SKM-1 (cell line): Measurements from ENCODE around the gene PDXP.
A peak's percentile ranks its signal among the peaks of the same experiment; 100 is the strongest.
"Not testable (repeated sequence)": the region's sequence is repeated elsewhere in the genome, so short reads cannot be mapped to it uniquely, and the experiment has no call there.

Experiments
- DNase-seq: peaks from one replicate; lab custom pipeline; 2025; ENCODE audit not compliant: unreplicated experiment; lab: John Stamatoyannopoulos, UW

Gene PDXP

DNA sequence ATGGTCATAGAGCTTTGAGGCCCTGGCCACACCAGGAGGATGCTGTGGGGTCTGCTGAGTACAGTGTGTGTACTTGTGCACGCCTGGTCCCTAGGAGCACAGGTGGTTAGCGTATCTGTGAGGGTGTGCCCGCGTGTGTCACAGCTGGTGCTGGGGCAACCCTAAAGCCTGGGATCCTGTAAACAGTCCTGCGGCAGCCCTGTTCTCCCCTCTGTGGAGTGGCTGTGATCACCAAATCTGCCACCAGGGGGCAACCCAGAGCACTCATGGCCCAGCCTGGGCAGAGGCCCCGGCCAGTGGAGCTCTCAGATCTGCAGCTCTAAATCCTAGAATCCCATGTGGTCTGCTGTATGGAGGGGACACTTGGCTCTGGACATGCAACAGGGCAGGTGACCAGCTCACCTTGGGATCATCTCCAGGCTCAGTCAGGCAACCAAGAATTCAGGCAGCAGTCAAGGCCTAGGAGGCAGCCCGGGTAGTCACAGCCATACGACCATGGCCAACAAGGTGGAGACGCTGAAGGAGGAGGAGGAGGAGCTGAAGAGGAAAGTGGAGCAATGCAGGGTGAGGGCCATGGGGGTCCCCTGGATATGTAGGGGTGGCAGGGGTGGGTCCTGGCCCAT is 15.2 kb upstream of the PDXP start:
- peak; percentile 43 for DNase-seq

DNA sequence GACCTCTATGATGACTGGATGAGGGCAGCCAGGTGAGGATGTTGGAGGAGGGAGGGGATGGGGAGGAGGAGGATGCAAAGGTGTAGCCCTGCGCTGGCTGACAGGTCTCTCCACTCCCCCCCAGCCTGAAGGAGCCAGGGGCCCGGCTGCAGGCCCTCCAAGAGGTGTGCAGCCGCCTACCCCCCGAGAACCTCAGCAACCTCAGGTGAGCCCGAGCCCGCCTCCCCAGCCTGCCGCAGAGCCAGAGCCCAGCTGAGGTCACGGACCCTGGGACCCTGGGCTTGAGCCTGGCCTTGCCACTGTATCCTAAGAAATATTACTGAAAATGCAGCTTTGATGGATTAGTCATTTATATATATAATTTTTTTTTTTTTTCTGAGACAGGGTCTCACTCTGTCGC is 11.2 kb upstream of the PDXP start:
- no peak for DNase-seq

DNA sequence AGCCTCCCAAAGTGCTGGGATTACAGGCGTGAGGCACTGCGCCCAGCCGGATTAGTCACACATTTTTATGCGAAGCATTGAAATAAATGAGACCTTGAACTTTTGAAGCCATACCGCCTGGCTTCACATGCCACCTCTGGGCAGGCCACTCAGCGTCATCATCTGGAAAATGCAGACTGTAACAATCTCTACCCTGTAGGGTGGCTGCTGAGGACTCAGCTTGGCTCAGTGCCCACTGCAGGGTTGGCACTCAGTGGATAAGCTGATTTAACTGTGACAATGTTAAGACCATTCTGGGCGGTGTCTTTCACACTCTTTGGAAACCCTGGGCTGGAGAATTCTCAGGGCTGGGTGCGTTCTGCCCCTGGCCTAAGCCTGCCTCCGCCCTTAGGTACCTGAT is 10.6 kb upstream of the PDXP start:
- no peak for DNase-seq

DNA sequence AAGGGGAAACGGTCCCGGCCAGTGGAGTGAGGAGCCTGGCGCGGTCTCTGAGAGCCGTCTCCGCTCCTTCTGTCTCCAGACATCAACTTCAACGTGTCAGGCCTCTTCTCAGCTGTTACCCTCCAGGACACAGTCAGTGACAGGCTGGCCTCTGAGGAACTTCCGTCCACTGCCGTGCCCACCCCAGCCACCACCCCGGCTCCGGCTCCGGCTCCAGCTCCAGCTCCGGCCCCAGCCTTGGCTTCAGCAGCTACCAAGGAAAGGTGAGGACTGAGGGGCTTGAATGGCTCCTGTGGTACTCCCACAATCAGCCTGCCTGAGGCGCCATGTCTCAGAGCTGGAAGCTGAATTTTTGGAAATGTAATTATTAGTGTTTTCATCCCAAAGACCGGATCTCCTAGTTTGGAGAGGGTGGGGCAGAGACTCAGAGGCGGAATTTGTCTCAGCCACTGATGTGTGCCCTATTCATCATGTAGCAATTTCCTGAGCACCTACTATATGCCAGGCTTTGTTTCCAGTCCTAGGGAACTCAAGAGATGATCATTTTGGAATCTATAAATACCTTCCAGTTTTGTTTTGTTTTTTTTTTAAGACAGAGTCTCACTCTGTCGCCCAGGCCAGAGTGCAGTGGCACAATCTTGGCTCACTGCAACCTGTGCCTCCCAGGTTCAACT is 7.9 kb upstream of the PDXP start:
- DNase-seq: no peak

DNA sequence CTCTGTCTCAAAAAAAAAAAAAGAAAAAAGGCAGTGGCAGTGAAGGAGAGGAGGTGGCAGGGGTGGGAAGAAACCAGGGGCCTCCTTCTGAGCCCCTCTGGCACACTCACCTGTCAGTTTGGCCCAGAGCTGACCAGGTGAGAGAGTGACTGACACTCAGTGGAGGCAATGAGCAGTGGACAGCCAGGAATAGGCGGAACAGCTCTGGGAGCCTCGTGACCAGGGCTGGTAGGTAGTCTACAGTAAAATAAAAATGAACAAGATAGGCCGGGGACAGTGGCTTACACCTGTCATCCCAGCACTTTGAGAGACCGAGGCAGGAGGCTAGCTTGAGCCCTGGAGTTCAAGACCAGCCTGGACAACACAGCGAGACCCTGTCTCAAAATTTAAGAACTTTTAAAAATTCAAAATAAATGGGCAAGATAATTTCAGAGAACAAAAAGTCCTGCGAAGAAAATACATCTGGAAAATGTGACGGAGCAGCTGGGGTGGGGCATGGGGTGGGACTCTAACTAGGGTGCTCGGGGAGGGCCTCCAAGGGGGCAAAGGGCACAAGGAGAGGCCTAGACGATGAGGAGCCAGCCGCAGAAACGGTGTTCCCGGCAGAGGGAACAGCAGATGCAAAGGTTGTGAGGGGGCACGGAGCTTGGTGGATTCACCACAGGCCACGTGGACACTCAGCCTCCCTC is 3.8 kb upstream of the PDXP start:
- no peak for DNase-seq

DNA sequence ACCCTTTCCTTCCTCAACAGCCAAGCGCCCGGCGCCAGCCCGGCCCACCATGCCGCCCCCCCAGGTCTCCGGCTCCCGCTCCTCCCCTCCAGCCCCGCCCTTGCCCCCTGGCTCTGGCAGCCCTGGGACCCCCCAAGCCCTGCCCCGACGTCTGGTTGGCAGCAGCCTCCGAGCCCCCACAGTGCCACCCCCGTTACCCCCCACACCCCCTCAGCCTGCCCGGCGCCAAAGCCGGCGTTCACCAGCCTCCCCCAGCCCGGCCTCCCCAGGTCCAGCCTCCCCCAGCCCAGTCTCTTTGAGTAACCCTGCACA is 3.3 kb upstream of the PDXP start:
- DNase-seq: no peak

DNA sequence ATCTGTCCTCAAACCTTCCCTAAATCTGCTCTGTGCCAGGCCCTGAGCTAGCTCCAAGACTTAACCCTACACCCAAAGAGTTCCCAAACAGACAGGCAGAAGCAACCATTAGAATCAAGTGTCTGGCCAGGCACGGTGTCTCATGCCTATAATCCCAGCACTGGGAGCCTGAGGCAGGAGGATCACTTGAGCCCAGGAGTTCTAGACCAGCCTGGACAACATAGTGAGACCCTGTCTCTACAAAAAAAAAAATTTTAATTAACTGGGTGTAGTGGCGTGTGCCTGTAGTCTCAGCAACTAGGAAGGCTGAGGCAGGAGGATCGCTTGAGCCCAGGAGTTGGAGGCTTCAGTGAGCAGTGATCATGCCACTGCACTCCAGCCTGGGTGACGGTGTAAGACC is 1.9 kb upstream of the PDXP start:
- DNase-seq: not testable (repeated sequence)

DNA sequence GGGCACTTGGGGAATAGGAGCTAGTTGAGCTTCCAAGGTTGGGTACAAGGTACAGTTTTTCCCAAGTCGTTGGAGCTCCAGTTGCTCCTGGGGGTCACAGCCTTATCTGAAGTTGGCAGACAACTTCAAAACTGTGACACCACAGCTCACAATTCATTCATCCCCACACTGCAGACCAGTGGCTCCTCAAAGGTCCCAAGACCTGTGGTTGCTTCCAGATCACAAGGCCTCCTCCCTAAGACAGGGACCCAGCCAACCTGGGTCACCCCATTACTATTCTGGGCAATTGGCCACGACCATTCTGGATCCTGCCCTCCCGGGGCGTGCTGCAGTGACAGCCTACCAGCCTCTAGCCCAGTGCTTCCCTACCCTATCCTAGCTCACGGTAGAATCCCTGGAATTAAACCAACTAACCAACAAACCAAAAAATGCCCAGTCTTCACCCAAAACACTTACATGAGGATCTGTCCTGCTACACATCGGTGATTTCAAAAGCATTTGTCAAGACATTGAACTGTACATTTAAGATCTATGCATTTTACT is 862 bp upstream of the PDXP start:
- no peak for DNase-seq

DNA sequence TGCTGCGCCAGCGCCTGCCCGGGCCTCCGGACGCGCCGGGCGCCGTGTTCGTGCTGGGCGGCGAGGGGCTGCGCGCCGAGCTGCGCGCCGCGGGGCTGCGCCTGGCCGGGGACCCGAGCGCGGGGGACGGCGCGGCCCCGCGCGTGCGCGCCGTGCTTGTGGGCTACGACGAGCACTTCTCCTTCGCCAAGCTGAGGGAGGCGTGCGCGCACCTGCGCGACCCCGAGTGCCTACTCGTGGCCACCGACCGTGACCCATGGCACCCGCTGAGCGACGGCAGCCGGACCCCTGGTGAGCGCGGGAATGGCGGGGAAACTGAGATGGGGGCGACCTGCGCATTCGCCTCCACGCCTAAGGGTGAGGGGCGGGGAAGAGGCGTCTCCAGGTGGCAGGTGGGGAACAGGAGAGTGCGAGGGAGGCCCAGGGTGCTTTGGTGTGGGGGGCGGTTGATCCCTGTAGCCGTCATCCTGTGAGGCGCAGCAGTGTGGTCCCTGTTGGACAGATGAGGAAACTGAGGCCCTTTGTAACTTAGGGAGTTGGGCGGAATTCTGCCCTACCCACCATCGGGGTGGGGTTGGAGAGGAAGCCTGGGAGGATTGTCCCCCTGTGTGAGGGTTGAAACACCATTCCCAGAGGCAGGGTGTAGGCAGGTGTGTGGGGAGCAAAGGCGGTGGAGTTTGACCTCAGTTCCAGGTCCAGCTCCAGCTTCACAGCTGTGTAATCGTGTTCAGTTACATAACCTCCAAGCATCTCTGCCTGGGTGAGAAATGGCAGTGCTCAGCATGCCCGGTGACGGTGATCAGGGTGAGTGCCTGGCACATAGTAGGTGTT is 758 bp downstream of the PDXP start:
- DNase-seq: no peak

DNA sequence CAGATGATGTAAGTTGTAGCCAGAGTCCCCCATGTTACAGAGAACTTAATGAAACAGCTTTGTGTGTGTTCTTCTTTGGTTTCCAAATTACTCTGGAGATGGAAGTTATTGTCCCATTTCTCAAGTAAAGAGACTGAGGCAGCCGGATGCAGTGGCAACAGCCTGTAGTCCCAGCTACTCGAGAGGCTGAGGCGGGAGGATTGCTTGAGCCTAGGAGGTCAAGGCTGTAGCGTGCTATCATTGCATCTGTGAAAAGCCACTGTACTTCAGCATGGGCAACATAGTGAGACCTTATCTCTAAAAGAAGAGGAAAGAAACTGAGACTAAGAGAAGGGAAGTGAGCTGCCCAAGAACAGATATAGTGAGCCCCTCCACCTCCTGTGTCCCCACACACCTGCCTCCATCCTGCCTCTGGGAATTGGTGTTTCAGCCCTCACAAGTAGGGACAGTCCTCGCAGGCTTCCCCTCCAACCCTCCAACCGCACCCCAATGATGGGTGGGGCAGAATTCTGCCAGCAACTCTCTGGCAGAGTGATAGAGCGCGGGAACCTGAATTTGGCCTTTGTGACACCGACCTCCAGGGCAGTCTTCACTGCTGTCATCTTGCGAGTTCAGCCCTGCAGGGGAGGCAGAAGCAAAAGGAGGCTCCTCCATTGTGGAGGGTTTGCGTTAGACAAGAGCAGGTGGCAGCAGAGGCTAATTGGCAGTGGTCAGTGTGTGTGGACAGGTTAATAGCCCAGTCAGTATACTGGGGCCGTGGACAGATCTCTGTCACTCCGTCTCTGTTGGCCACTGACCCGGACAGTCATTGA is 1.6 kb downstream of the PDXP start:
- no peak for DNase-seq

DNA sequence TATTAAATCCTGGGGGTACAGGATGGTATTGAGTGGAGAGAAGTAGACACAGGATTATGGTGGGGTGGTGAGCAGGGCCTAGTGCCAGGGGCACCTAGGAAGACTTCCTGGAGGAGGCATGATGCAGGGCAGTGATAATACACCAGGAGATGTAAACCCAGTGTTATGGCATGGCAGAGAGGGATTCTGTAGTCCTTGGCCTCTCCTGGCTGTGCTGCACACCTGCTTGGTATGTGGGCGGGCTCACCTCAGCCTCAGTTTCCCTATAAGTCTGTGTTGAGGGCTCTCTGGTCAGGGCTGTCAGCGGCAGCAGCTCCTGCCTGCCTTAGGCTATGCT is 2.2 kb downstream of the PDXP start:
- DNase-seq: no peak

DNA sequence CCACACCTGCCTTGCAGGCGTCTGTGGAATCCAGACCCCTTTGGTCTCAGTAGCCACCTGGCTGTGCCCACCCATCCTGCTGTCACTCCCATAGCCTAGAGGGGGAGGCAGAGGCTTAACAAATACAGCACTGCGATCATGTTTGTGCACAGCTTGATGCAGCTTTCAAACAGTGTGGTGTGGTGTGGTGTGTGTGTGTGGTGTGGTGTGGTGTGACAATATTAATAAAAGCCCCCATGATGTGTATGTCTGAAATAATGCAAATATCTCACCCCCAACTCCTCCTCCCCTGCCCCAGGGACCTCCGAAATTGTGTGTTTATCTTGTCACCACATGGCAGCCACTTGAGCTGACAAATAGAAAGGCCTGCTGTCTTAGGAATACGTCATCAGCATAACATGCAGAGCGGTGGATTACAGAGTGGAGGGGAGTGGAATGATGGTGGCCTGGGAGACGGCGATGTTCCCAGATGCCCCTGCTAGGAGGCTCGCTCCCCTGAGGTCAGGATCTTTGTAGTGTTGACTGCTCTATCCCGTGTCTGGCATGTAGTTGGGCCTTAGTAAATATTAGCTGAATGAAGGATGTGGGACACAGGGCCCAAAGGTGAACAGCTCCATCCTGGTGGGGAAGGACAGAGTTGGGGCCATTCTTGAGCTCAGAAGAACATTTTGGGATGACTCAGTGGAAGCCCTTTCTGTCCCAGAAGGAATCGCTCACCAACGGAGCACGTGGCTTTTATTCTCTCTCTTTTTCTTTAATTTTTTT is 2.8 kb downstream of the PDXP start:
- DNase-seq: no peak

DNA sequence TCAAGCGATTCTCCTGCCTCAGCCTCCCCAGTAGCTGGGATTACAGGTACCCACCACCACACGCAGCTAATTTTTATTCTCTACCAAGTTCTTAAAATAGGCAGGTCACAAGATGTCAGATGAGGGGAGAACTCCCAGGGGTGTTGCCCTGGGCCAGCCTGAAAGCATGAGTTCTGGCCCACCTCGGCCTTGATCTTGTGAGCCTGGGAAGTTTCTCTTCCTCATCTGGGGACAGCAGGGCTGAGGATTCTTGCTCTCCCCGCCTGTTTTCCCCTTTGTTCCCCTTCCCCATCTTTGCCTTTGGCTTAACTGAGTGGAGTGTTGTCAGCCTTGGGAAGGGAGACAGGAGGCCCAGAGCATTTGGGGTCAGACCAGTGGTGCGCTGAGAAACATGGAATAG is 3.5 kb downstream of the PDXP start:
- no peak for DNase-seq

DNA sequence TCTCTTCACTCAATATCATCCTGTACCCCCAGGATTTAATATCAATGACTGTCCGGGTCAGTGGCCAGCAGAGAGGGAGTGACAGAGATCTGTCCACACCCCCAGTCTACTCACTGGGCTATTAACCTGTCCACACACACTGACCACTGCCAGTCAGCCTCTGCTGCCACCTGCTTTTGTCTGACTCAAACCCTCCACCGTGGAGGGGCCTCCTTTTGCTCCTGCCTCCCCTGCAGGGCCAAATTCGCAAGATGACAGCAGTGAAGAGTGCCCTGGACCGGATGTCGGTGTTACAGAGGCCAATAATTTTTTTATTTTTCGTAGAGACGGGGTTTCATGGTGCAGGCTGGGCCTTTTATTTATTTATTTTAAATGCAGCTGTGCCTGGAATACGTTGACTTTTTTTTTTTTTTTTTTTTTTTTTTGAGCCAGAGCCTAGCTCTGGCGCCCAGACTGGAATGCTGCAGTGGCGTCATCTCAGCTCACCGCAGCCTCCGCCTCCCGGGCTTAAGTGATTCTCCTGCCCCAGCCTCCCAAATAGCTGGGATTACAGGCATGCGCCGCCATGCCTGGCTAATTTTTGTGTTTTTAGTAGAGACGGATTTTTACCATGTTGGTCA is 5.1 kb downstream of the PDXP start:
- DNase-seq: no peak

DNA sequence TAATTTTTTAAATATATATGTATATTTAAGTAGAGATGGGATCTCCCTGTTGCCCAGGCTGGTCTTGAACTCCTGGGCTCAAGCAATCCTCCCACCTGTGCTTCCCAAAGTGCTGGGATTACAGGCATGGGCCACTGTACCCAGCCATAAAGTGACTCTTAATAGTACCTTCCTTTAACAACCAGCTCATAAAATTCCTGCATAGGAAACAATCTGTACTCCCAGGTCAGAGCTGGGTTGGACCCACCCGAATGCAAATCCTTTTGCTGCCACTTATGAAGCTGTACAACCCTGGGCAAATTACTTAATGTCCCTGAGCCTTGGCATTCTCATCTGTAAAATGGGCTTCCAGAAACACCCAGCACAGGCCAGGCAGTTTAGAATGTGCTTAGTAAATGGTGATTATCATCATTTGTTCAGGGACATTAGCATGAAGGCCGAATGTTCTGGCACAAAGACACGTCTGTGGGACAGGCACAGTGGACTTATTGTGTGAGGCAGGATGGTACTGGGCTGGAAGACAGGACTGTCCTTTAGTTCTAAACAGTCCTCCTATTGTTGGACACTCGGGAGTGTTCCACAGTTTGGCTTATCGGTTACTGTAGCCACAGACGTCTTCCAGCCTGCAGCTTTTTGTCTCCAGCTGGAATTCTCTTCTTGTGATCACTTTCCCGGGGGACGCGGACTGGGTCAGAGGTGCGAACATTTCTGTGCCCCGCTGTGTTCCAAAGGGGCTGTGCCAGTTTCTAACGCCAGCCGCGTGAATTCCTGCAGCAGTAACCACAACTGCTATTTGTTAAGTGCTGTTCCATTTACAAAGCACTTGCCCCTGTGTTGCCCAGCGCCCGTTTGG is 6.0 kb downstream of the PDXP start:
- no peak for DNase-seq

DNA sequence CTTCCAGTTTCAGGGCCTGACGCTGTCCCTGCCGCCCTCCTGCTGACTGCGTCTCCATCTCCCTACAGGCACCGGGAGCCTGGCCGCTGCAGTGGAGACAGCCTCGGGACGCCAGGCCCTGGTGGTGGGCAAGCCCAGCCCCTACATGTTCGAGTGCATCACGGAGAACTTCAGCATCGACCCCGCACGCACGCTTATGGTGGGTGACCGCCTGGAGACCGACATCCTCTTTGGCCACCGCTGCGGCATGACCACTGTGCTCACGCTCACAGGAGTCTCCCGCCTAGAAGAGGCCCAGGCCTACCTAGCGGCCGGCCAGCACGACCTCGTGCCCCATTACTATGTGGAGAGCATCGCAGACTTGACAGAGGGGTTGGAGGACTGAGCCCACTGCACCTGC is 7.0 kb downstream of the PDXP start:
- DNase-seq: no peak

DNA sequence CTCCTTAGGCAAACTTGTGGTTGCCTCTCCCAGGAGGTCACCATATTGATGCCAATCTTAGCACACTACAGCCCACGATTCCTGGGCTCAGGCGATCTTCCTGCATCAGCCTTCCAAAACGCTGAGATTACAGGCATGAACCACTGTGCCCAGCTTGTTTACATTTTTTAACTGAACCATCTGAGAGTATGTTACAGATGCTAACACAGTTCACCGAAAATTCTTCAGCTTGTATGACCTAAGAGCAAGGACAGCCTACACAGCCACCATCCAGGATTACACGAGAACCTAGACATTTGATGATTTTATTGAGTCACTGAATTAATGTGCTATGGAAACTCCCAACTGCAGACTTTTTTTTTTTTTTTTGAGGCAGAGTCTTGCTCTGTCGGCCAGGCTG is 11.1 kb downstream of the PDXP start:
- DNase-seq: no peak

DNA sequence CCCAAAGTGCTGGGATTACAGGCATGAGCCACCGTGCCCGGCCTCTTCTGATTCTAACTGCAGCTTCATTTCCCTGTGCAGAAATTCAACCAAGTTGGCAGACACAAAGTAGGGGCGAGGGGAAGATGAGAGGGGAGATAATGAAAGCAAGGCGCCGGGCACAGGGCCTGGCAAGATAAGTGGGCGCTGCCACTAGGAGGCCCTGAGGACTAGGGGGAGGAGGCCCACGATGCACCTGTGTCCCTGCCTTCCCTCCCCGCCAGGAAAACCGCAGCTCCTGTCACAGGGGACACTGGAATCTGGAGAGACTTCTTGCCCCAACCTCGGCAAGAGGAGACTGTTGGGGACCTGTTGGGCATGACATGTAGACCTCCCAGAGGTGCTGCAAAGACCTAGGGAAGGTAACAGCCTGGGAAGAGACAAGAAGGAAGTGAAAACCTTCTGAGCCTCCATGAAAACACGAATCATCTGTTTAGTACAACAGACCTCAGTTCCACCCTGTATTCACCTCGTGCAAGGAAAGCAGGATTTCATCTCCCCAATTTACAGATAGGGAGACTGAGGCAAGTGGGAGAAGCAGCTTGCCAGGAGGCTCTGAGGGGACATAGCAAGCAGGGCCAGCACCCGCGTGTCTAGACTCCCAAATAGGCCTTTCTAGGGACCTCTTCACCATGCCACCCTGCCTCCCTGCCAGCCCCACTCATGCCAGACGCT is 13.8 kb downstream of the PDXP start:
- no peak for DNase-seq
